ENCODE data around the gene RRBP1.

Gene RRBP1

DNA sequence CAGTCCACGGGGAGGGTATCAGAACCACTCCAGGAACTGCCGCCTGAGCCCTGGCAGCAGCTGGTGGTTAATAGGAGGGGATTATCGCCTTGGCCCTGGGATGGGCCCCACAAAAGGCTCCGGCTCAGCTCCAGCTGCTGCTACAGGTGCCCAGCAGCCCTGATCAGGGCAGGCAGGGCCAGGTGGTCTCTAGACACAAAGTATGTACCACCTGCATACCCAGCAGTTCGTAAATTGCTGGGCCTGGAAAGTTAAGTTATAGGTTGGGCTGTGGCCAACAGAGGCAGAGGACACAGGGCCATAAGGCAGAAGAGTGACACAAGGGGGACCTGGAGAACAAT is 35.1 kb downstream of the RRBP1 start:
- no peak for DNase-seq

DNA sequence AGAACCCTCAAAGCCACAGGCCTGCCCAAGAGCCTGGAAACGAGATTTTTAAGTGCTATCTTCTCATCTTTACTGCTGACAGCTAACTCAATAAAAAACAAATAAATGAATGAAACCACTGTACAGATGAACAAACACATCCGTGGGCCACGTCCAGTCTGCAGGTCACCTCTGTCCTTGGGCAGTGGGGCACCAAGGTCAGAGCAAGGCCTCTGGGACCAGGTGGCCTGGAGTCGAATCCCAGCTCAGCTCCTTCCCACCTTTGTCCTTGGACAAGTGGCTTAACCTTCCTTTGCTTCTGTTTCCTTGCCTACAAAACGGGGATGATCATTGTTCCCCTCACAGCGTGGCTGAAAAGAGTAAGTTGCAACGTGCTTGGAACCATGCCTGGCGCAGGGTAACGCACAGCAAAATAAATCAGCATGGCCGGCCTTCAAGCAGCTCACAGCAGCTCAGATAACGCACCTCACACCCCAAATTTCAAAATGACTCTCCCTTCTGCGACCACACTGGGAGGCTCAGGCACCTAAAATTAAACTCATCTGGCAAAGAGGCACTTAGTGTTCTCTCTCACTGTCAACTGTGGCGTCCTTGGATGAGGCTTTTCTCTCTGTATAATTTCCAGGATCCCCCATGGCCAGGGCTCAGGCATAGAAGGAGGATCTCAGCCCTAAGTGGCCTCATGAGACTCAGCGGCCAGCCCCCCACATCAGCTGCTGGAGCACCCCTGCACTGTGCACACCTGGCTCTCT is 35.7 kb downstream of the RRBP1 start:
- no peak for DNase-seq

DNA sequence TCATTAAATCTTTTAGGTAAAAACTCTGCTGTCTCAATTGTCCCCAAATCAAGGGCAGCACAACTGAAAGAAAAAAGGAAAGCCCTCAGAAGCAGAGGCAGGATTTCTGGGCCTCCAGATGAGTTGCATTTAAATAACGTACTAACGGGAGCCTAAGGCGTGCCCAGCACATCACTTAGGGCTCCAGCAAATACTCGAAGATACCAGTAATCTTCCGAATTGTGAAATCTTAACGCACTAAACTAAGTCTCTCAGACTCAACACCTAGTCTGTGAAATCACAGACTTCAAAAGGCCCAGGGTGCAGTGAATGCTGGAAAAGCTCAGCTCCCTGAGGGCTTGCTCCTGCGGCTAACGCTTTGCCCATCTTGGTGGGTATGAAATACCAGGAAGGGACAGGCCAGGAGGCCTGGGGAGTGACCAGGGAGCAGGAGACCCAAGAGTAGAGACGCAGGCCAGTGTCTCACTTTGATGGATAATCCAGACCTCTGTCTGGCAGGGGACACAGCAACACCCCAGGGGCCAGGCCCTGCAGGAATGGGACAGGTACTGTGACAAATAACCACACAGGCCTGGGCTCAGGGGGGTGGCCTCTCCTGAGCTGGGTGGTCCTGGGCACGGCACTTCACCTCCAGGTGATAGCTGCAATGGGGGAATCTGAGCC is 36.4 kb downstream of the RRBP1 start:
- DNase-seq: no peak

DNA sequence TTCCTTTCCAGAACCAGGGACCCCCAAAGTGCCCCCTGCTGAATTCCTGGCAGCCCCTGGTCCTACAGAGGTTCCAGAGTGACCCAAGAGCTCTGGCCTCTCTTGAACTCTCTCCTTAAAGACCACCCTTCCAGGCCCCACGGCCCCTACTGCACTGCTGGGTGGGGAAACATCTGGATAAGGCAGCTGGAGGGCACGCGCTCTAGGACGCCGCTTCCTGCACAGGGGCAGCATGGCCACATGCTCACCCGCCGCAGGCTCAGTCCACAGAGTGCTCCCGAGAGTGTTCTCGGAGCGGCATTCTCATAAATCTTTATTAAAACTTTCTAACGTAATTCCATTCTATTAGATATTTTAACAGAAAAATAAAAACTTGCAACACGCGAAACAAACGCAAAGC is 37.0 kb downstream of the RRBP1 start:
- no peak for DNase-seq

DNA sequence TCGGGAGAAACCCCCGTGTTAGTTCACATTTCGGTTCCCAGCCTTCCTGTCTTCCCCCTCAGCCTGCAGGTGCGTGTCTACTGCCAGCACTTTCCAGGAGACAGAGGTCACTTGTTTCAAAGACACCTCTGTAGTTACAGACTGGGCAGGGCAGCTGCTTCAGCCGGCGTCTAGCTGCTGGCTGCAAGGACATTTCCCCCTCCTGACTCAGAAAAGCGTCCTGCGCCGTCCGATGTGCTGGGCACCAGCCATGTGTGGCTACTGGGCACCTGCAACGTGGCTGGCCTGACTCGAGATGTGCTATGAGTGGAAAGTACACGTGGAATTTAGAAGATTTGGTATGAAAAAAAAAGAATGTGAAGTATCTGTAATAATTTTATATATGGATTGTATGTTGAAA is 37.6 kb downstream of the RRBP1 start:
- no peak for DNase-seq

DNA sequence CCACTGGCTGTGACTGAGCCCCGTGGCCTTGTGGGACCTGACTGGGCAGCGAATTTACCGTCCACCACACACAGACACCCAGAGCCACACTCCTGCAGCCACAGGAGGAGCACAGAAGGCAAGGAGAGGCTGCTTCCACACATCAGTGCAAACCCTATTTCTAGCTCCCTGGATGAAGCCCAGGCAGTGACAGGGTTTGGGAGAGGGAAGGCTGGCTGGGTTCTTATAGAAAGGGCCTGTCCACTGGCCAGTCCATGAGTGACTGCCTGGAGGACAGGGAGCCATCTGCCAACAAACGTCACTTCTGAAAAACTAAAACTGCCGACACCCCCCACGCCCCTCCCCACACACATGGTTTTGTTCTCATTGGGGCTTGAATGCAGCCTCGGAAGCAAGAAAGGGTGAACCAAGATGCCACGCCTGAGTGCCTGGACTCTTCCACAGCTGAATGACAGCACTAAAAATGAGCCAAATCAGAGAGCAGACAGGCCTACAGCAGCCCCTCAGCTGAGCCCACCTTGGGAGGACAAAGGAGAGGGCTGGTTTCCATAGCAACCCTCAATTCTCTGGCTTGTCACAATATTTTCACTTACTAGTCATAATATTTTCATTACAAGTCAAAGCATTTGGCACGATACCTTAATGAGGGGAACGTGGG is 38.4 kb downstream of the RRBP1 start:
- no peak for DNase-seq

DNA sequence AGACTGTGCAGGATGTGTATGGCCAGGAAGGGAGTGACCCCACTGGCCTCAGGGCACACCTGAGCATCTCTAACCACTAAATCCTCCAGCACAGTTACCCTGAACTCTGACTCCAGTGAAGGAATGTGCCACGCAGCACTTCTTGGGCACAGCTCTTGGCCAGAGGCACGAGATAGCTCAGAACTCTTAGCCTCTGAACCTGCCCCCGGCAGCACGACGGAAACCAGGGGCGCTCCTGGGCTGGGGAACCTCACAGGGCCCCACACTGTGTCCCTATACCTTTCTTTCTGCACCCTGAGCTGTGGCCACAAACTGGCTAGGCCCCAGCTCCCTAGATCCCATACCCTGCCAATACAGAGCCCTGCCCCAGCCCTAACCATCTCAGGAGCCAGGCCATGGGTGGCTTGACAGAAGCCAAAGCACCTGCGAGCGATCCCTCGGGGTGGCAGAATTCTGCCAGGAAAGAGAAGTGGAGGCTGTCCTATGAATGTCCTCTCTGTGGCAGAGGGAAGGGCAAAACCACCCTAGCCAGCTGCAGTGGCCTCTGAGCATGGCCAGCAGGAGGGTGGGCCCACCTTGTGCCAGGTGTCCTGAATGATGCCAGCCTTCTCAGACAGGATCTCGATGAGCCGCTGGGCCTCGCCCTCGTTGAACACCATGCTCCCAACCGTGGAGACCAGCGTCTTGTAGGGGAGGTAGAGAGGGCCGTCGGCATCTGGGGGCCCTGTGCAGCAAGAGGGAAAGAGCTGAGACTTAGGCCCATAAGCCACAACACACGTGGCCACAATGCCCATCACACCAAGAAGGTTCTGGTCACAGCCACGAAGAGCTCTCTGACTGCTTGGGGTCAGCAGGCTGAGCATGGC is 39.4 kb downstream of the RRBP1 start:
- DNase-seq: no peak

DNA sequence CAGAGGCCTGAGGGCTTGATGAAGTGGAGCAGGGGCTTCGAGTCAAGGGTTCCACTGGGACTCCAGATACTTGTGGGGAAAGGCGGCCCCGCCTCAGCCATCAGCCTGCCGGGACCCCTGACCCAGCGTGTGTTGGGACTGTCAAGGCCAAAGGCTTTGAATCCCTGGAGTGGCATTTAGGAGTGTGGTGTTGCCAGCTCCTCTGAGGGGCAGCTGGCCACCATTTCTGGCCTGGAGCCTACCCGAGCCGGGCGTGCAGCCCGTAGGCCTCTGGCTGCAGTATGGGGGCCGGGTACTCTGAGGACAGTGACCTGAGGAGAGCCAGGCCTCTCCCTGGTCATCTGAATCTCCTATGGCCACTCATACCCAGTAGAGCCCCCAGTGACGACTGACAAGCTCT is 40.0 kb downstream of the RRBP1 start:
- no peak for DNase-seq

DNA sequence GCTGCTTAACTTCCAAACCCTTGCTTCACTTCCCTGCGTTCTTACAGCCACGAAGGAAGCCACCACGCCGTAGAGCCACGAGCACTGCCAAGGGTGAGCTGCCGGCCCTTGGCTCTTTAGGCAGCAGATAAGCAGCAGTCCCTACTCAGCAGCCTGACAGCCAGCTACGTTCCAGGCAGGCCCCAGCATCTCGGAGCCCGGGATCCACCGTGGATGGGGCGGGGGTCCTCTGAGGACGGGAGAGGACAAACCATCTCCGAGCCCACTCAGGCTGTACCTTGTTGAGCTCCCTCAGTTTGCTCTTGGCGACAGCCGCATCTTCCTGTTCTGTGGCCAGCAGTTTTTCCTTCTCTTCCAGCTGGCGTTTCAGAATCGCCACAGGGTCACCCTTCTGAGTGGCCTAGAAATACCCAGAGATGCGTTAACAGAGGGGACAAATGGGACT is 40.5 kb downstream of the RRBP1 start:
- DNase-seq: no peak

DNA sequence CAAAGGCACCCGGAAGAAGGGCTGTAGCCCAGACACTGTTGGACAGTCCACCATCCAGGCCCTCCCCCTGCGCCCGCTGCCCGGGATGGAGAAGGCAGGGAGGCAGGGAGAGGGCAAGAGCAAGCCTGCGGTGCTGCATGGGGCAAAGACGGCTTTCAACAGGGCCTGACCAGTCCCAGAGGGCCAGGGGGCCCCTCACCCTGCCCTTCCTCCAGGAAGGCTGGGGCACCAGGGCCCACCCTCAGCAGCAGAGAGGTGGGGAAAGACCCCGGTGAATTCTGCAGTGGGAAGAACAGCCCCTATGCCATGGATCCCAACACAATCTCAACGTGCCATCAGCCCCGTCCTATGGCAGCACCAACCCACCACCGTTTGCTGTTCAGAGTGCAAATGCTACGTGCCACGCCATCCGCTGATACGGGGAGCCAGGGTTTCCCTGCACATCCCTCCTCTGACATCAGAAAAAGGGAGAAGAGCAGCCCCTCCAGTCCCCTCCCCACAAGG is 41.1 kb downstream of the RRBP1 start:
- no peak for DNase-seq

DNA sequence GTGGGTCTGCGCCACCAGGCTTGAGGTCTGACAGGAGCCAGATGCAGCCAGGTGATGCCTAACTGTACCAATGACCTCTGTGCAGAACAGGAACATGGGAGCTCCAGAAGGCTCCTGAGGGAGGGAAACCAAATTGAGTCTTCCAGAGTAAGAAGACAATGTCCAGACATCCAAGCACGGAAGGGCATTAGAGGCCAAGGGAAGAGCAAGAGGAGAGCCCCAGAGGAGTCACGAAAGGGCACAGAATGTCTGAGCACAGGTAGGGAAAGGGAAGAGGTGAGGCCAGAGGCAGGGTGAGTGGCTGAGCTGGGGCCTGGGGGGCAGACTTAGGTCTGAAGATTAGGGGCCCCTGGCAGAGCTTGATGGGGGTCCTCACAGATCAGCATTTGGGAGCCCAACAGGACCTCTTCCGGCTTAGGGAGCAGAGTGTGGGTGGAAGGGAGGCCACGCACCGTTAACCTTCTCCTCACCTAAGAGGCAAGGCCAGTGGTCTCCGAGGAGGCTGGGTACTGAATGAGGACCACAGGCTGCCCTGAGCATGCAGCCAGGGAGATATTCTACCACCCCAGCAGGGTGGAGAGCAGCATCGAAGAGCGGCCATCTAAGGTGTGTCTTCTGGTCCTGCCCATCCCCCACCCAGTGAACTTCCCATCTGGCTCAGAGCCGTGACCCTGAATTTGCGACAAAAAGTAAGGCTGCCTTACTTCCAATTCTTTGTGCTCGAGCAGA is 41.7 kb downstream of the RRBP1 start:
- no peak for DNase-seq

DNA sequence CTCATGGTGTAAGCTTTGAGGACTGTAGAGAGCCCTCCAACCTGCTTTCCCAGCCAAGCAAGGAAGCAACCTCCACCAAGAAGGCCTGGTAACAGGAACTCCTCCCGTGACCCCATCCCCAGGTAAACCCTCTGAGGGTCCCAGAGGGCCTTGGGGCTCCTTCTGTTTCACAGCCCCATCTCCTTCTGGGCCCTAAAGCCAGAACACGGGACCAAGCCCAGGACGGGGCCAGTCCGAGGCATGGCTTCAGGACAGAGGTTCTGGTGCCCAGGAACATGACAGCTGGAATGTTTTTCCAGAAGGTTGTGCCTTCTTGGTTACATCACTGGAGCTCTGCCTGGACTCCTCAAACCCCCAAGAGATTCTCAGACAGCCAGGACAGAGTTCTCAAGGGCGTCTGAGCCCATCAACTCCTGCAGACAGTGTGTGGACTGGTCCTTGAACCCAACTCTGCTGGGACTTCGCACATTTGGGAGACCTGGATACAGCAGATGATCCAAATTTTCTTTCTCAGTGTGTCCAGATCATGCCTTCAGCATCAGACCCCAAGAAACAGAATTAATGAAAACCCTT is 43.1 kb downstream of the RRBP1 start:
- no peak for DNase-seq

DNA sequence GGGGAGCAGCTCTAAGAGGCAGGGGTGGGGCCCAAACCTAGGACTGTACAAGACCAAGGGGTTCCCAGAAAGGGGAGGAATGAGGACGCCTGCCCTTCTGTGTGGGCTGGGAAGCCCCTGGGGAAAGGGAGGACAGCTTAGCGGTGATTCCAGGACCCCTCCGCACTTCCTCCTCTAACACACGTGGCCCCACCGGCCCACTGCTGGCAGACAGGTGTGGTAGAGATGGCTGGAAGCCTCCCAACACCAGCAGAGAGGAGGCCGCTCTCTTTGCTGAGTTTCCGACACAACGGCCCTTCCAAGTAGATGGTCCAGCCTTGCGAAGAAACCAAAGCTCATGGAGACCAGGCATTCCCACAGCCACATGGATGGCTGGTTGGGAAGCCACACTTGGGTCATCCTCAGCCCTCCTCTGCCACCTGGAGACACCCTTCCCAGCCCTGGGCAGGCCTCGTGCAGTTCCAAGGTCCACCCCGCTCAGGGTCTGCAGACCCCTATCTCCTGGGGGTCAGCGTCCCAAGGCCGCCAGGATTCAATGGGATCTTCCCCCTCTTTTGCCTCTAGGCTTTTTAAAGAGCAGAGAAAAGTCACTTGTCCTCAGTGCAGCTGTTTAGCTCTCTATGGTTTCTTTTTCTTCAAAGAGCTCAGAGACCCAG is 43.9 kb downstream of the RRBP1 start:
- no peak for DNase-seq

DNA sequence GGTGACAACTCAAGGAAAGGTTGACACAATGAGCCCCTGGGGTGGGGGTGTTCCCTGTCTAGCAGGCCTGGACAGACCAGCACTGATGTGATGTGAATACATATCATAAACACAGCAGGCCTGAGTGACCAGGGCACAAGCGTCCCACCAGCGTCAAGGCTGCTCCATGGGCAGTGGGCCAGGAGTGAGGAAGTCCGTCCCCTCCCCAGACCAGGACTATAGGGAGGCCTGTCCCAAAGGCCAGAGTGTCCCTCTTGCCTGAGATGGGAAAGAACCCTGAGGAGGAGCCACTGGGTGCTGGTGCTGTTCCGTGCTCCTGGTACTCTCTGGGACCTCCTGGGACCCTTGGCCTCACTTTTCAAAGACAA is 44.6 kb downstream of the RRBP1 start:
- DNase-seq: no peak

DNA sequence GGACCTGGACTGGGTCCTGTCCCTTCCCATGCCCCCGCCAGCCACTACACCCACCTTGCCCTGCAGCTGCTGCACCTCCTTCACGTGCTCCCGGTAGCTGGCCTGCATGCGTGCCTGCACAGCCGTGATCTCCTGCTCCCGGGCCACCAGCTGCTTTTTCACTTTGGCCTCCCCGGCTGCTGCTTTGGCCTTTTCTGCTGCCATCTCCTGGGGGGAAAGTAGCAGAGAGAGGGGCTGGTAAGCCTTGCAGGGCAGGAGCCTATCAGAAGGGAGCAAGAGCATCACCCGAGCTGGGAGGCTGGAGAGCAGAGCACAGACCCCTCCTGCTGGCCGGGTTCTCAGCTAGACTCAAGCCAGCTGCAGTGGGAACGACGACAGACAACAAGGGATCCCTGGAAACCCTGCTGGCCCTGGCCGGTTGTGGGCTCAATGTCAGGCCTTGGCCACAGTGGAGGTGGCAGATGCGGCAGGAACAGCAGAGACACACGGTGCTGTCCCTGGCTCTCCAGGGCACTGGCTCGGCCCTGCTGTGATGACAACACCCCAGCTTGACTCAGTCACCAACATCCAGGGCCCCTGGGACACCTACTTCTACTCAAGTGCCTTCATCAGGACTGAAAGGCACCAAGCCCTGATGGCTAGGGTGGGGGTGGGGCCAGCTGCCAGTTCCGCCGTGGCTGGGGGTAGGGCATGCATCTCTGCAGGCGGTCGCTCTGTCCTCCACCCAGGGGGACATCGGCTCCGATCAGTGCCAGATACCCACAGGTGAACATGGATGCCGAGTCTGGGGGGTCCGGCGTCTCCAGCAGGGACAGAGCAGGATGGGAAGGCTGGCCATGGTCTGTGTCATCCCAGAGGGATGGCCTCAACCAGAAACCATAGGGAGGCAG is 45.3 kb downstream of the RRBP1 start:
- DNase-seq: no peak

DNA sequence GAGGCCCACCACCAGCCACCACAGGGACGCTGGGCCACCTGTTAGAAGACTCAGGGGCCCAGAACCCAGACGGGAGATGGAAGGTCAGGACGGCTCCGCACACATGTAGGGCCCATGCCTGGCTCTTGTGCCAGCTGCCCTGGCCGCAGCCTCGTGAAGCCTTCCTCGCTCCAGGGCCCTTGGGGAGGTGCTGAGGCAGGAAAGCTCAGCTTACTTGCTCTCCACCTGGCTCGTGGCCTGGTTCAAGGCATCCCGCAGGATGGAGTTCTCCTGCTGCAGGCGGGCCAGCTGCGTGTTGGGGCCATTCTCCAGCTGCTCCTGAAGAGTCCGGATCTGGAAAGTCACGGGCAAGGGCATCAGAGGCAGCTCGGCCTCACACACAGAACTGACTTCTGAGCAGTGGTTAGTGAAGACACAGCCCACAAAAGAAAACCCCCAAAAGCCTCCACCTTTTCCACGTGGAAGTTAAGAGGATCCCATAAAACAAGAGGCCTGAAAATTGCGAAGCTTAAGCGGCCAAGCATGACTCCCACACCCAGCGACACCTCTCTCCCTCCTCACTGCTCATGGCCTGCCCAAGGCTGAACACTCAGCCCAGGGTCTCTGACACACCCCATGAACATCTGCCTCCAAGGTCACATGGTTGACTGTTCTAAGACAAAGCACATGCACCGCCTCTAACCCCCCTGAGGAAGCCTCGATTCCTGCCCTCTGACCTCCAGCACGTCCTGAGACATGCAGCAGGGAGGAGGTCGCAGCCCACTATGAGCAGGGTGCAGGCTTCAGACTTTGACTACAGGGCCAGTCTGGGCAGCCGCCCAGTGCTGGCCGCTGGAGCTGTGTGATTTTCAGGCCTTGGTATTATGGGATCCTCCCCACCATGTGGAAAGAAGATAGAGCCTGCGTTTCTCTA is 46.5 kb downstream of the RRBP1 start:
- DNase-seq: no peak

DNA sequence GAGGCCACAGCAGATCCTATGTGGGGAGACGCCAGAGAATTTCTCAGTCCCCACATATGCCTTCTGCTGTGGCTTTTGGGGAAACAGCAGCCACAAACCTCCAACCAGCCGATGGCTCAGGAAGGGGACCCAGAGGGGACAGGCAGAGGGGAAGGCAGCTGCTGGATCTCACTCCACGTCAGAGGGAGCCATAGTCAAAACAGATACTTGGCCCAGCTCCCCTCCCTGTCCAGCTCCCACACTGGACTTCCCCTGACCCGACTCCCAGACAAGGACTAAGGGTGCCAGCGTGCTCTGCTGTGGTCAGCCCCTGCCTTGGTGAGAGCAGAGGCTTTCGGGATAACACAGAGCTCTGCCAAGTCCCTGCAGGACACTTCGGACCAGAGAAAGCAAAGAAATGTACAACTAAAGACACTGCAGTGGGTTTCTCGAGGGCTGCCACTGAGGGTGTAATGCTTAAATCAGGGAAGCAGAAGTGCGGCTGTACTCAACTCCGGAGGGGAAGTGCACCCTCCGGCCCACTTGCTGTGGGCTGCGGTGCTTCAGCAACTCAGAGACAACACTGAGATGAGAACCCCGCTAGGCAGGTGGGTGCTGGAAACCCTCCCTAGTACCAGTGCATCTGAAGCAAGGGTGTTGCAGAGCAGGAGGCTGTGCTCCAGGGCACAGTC is 47.2 kb downstream of the RRBP1 start:
- no peak for DNase-seq

DNA sequence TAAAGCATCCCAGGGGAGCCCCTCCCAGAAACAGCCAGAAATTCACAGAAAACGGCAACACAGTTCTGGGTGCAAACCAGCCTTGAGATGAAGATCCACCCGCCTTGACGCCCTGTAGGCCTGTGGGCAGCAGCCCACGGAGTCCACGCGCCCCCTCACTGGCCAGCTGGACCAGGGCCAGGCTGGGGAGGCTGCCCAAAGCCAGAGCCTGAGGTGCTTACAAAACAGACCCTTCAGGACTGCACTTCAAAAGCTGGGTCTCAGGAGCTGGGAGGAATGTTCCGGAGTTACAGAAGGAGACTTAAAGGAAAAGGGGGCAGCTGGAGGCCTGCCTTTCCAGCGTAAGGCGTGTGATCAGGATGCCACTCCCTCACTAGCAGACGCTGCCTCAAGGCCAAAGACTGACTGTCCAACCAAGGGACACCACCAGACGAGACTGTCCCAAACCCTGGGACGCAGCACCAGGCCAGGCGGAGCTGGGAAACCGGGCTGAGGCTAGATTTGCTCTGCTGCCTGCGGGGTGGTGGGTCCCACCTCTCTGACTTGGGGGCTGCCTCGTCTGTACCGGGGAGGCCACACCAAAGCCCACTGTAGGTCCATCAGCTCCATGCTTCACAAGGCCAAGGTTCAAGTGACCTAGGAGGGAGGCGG is 48.1 kb downstream of the RRBP1 start:
- no peak for DNase-seq
